ENCODE measurements around the gene FTCD. TPM values are rescaled to one million over a fixed set of nuclear protein-coding genes. Genes with fewer than 3 reads are reported as not detected.

FTCD gene
- total and polyA plus RNA-seq, 2 donors (not counting 3 experiments of a cell fraction or from before 2014, with no cell fraction given): 0.06 to 1.2 TPM

DNA sequence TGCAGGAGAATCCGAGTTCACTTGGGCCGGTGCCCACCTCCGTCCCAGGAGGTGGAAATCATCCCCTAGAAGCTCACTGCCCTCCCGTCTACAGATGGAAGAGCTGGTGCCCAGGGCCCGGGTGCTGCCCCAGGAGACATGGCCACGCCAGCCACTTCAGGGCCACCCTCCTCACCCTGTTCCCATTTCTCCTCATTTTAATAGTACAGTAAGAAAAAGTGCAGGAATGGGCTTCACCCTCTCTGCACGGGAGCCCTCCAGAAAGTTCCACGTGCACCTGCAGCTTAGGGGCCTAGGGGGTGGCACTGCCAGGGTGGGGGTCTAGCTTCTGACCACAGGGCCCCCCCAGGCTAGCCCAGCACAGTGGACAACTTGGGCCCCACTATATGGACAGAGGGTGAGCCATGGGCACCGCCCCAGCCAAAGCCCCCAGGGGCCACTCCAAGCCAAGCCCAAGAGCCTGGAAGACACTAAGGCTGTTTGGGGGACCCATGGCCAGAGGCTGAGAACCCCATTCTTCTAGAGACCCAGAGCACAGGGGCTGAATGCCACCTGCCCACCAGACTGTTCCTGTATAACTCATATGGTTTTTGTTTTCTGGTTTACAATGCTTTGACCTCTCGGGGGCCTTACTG, 3.4 kb upstream of the FTCD start:
- H4K20me1 ChIP-seq (replicated peaks; ENCODE audit: control insufficient read depth, extremely low read depth, insufficient read depth, low read length): no peaks in the 10 kb centered on the region
- H3K4me3 ChIP-seq (replicated peaks in 1 of 3; ENCODE audit: insufficient read depth in 1 of 3, low read depth in 1 of 3, low read length in 3 of 3): no peak overlapping the region
- H3K9me1 ChIP-seq (replicated peaks; ENCODE audit: control insufficient read depth, extremely low read depth, insufficient read depth, low read length): no peaks in the 10 kb centered on the region
- FAIRE-seq (no peak), DNase-seq (ENCODE audit: low read depth, low spot score) (no peak)
- intact Hi-C loops (cut with micrococcal nuclease) (no loop called here), dilution Hi-C loops (cut with MboI; ENCODE audit: extremely low pct_ligation_motif_present, low sequenced_read_pairs) (no loop called here)
- no peaks in the 10 kb centered on the region for H3K4me1 ChIP-seq (ENCODE audit: control insufficient read depth, extremely low read depth, insufficient read depth, low read length)
- no peaks in the 10 kb centered on the region for H3K79me2 ChIP-seq (ENCODE audit: control insufficient read depth, insufficient read depth, low read length)
- no peaks in the 10 kb centered on the region for H3K27me3 ChIP-seq (ENCODE audit: control insufficient read depth in 2 of 2, insufficient read depth in 2 of 2, low read length in 2 of 2)
- TF ChIP-seq POLR2AphosphoS5 (IDR thresholded peaks at IDR 0.05; ENCODE audit: insufficient read depth, low read depth, low read length) (no peak), JUN (IDR thresholded peaks at IDR 0.05; ENCODE audit: borderline replicate concordance, insufficient read depth, insufficient read length, low read depth) (no peak), POLR2A (IDR thresholded peaks at IDR 0.05; ENCODE audit: low read depth, low read length) (no peak), FOS (IDR thresholded peaks at IDR 0.05; ENCODE audit: borderline replicate concordance, insufficient read depth, low read length) (no peak), MYC (IDR thresholded peaks at IDR 0.05; ENCODE audit: low read depth, low read length) (no peak)
- TF ChIP-seq, protein P1, sequence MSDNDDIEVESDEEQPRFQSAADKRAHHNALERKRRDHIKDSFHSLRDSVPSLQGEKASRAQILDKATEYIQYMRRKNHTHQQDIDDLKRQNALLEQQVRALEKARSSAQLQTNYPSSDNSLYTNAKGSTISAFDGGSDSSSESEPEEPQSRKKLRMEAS (IDR thresholded peaks at IDR 0.05; ENCODE audit: insufficient read depth, insufficient read length): no peak
- no peaks in the 10 kb centered on the region for H3K36me3 ChIP-seq (ENCODE audit: control insufficient read depth in 2 of 2, extremely low read depth in 1 of 2, insufficient read depth in 2 of 2, low read length in 2 of 2)
- H3K27ac ChIP-seq (ENCODE audit: insufficient read depth, low read depth, low read length): no peak overlapping the region
- no peaks in the 10 kb centered on the region for H3K9me3 ChIP-seq (replicated peaks; ENCODE audit: control insufficient read depth, insufficient read depth, low read length)
- H3K9ac ChIP-seq (replicated peaks; ENCODE audit: extremely low read depth, insufficient read depth, low read length): no peak overlapping the region
- H3K4me2 ChIP-seq (ENCODE audit: insufficient read depth, low read length): no peak overlapping the region
- H2AFZ ChIP-seq (ENCODE audit: low read depth, low read length): no peak overlapping the region
- CTCF ChIA-PET: interaction anchor here (1.2 to 1.8 kb wide), 2 partner anchors 9 to 15 kb away, joined by 6 to 10 read pairs; no protein-coding TSS in a partner anchor
- POLR2A ChIA-PET: no interaction called here
- BruUV-seq (replicated peaks): no TSS peak

DNA sequence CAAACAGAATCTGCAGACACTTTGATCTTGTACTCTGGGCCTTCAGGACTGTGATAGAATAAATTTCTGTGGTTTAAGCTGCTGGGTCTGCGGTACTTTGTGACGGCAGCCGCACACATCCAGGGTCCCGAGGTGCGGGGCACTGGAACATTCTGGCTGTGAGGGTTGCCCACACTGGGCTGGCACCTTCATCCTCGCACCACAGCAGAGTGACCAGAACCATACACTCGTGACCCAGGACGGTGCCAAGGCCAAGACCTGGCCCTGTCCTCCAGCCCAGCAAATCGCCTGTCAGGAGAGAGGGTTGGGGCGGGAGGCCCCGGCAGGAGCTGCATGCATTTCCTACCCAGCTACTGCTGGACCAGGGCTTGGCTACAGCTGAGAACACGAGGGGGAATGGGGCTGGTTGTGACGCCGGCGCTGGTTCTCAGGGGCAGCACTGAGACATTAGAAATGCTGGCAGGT, 2.6 kb upstream of the FTCD start:
- Histone ChIP-seq H3K4me2 (ENCODE audit: insufficient read depth, low read length) (no peak overlapping the region), H3K9me3 (replicated peaks; ENCODE audit: control insufficient read depth, insufficient read depth, low read length) (no peaks in the 10 kb centered on the region), H3K9ac (replicated peaks; ENCODE audit: extremely low read depth, insufficient read depth, low read length) (no peak overlapping the region), H3K4me3 (replicated peaks in 1 of 3; ENCODE audit: insufficient read depth in 1 of 3, low read depth in 1 of 3, low read length in 3 of 3) (no peak overlapping the region), H2AFZ (ENCODE audit: low read depth, low read length) (no peak overlapping the region), H3K9me1 (replicated peaks; ENCODE audit: control insufficient read depth, extremely low read depth, insufficient read depth, low read length) (no peaks in the 10 kb centered on the region), H3K27me3 (ENCODE audit: control insufficient read depth in 2 of 2, insufficient read depth in 2 of 2, low read length in 2 of 2) (no peaks in the 10 kb centered on the region), H3K36me3 (ENCODE audit: control insufficient read depth in 2 of 2, extremely low read depth in 1 of 2, insufficient read depth in 2 of 2, low read length in 2 of 2) (no peaks in the 10 kb centered on the region), H3K27ac (ENCODE audit: insufficient read depth, low read depth, low read length) (no peak overlapping the region), H3K4me1 (ENCODE audit: control insufficient read depth, extremely low read depth, insufficient read depth, low read length) (no peaks in the 10 kb centered on the region), H3K79me2 (ENCODE audit: control insufficient read depth, insufficient read depth, low read length) (no peaks in the 10 kb centered on the region), H4K20me1 (replicated peaks; ENCODE audit: control insufficient read depth, extremely low read depth, insufficient read depth, low read length) (no peaks in the 10 kb centered on the region)
- DNase-seq (ENCODE audit: low read depth, low spot score) (no peak), FAIRE-seq (no peak)
- BruUV-seq (replicated peaks): no TSS peak
- TF ChIP-seq MYC (IDR thresholded peaks at IDR 0.05; ENCODE audit: low read depth, low read length) (no peak), POLR2A (IDR thresholded peaks at IDR 0.05; ENCODE audit: low read depth, low read length) (no peak), CTCF (IDR thresholded peaks at IDR 0.05; ENCODE audit: extremely low read depth in 1 of 2, insufficient read depth in 1 of 2, low read depth in 1 of 2, low read length in 2 of 2) (no peak), POLR2AphosphoS5 (IDR thresholded peaks at IDR 0.05; ENCODE audit: insufficient read depth, low read depth, low read length) (no peak), FOS (IDR thresholded peaks at IDR 0.05; ENCODE audit: borderline replicate concordance, insufficient read depth, low read length) (no peak), JUN (IDR thresholded peaks at IDR 0.05; ENCODE audit: borderline replicate concordance, insufficient read depth, insufficient read length, low read depth) (no peak), GATA2 (IDR thresholded peaks at IDR 0.05; ENCODE audit: insufficient read depth, insufficient read length, low read depth, low read length) (no peak), EZH2 (IDR thresholded peaks at IDR 0.05; ENCODE audit: borderline replicate concordance, low read depth, low read length, severe bottlenecking) (no peak)
- TF ChIP-seq, protein P1 (IDR thresholded peaks at IDR 0.05; ENCODE audit: insufficient read depth, insufficient read length): no peak
- dilution Hi-C loops (cut with MboI; ENCODE audit: extremely low pct_ligation_motif_present, low sequenced_read_pairs): no loop called here
- ChIA-PET CTCF (interaction anchor here (1.2 kb wide), 1 partner anchor 8 kb away, joined by 6 read pairs; no protein-coding TSS in a partner anchor), POLR2A (no interaction called here)
- intact Hi-C loops (cut with micrococcal nuclease): no loop called here

All from endothelial cell of umbilical vein (primary cell).